H1 (cell line): ENCODE data around the gene DOK6. TPM values are rescaled to one million over a fixed set of nuclear protein-coding genes. Genes with fewer than 3 reads are reported as not detected.

Experiments
- CTCF ChIA-PET: fragments of 300-600 bp; sonication (Branson Sonifier 250); formaldehyde crosslinking; loops from one replicate; lab custom pipeline; 2021; ENCODE audit not compliant: partially characterized antibody; lab: Charles Lee
- POLR2A ChIA-PET: fragments of 300-600 bp; sonication (Branson Sonifier 250); formaldehyde crosslinking; loops from one replicate; lab custom pipeline; 2021; ENCODE audit warnings: inconsistent platforms; ENCODE audit not compliant: partially characterized antibody; lab: Charles Lee
- DNase-seq, 2 experiments: peaks; one replicate each; pipeline versions ENCODE4 v3.0.0 to v3.0.0-alpha.2; 2010 to 2022; ENCODE audit warnings: low spot score in 2 of 2, low read depth in 1 of 2, mixed read lengths in 1 of 2
- FAIRE-seq: peaks from 2 replicates; lab custom pipeline; 2011; peaks lifted over from hg19 to GRCh38; lab: Jason Lieb, UNC
- H2AFZ ChIP-seq: 2 replicates; pipeline ENCODE4 v1.8.1; 2012; ENCODE audit warnings: low read length, inconsistent platforms
- H2AK5ac ChIP-seq: 2 replicates; pipeline ENCODE4 v1.6.1; 2013; ENCODE audit warnings: low read depth, low read length
- H2BK120ac ChIP-seq: replicated peaks from 2 replicates; pipeline ENCODE3; 2013; ENCODE audit warnings: low read depth, low read length, inconsistent platforms
- H2BK12ac ChIP-seq: 2 replicates; pipeline ENCODE4 v1.6.1; 2013; ENCODE audit warnings: low read depth, low read length
- H2BK15ac ChIP-seq: 2 replicates; pipeline ENCODE4 v1.6.1; 2013; ENCODE audit warnings: low read length
- H2BK20ac ChIP-seq: 2 replicates; pipeline ENCODE4 v1.6.1; 2013; ENCODE audit warnings: low read length
- H2BK5ac ChIP-seq: 2 replicates; pipeline ENCODE4 v1.6.1; 2013; ENCODE audit warnings: low read depth, low read length
- H3K14ac ChIP-seq: 2 replicates; pipeline ENCODE4 v1.6.1; 2013; ENCODE audit warnings: inconsistent platforms; ENCODE audit not compliant: insufficient read length
- H3K18ac ChIP-seq: 2 replicates; pipeline ENCODE4 v1.6.1; 2013; ENCODE audit warnings: low read length; ENCODE audit errors: extremely low read depth
- H3K23ac ChIP-seq: 2 replicates; pipeline ENCODE4 v1.6.1; 2013; ENCODE audit warnings: inconsistent platforms; ENCODE audit not compliant: insufficient read length
- H3K23me2 ChIP-seq: 2 replicates; pipeline ENCODE4 v1.6.1; 2013; ENCODE audit warnings: low read depth, low read length
- H3K27ac ChIP-seq: 2 replicates; pipeline ENCODE4 v1.6.1; 2011; ENCODE audit warnings: low read depth, low read length, inconsistent platforms
- H3K27me3 ChIP-seq, 4 experiments: replicated peaks in 1 of 4; 1 replicate in 1 of 4; 2 replicates in 3 of 4; pipeline versions ENCODE4 v1.6.1 to v1.8.1; 2011 to 2013; ENCODE audit warnings: low read length in 3 of 4, mild to moderate bottlenecking in 3 of 4, inconsistent platforms in 2 of 4, mixed read lengths in 2 of 4, moderate library complexity in 1 of 4; ENCODE audit not compliant: control insufficient read depth in 3 of 4, insufficient read depth in 3 of 4; ENCODE audit errors: extremely low read depth in 1 of 4
- H3K36me3 ChIP-seq, 4 experiments: 2 replicates each; pipeline versions ENCODE4 v1.6.1 to v1.8.1; 2011 to 2013; ENCODE audit warnings: mild to moderate bottlenecking in 4 of 4, low read length in 3 of 4, moderate library complexity in 2 of 4, control low read depth in 1 of 4, inconsistent platforms in 1 of 4; ENCODE audit not compliant: insufficient read depth in 4 of 4, control insufficient read depth in 2 of 4
- H3K4ac ChIP-seq: replicated peaks from 2 replicates; pipeline ENCODE3; 2013; ENCODE audit warnings: low read length, low read depth, mixed read lengths, inconsistent platforms; ENCODE audit not compliant: insufficient read length
- H3K4me1 ChIP-seq, 4 experiments: replicated peaks in 1 of 4; 1 replicate in 1 of 4; 2 replicates in 3 of 4; pipeline versions ENCODE4 v1.6.1 to v1.8.1; 2011 to 2013; ENCODE audit warnings: low read length in 3 of 4, inconsistent platforms in 2 of 4, mixed read lengths in 1 of 4; ENCODE audit not compliant: insufficient read depth in 4 of 4, control insufficient read depth in 3 of 4
- H3K4me2 ChIP-seq, 2 experiments: 2 replicates each; pipeline versions ENCODE4 v1.6.1 to v1.8.1; 2011 to 2013; ENCODE audit warnings: low read depth in 2 of 2, low read length in 2 of 2, control low read depth in 1 of 2, inconsistent platforms in 1 of 2, mild to moderate bottlenecking in 1 of 2; ENCODE audit not compliant: insufficient read depth in 1 of 2
- H3K4me3 ChIP-seq, 4 experiments: fragments of 200-600, 300-600 bp in 1 of 4; sonication (generic), shearing (Covaris generic), sonication (Bioruptor Twin) in 1 of 4; 2 replicates each; pipeline versions ENCODE4 v1.5.1 to v1.8.1; 2011 to 2016; ENCODE audit warnings: low read length in 4 of 4, low read depth in 3 of 4, control low read depth in 2 of 4, inconsistent platforms in 2 of 4, mild to moderate bottlenecking in 2 of 4, mixed read lengths in 1 of 4, moderate library complexity in 1 of 4; ENCODE audit not compliant: insufficient read depth in 2 of 4; ENCODE audit errors: extremely low read depth in 1 of 4
- H3K56ac ChIP-seq: replicated peaks from 2 replicates; pipeline ENCODE3; 2013; ENCODE audit warnings: low read depth, mild to moderate bottlenecking, mixed read lengths, low read length, inconsistent platforms; ENCODE audit not compliant: insufficient read length
- H3K79me1 ChIP-seq: 2 replicates; pipeline ENCODE4 v1.6.1; 2013; ENCODE audit warnings: low read depth, low read length, control low read depth
- H3K79me2 ChIP-seq, 2 experiments: 2 replicates each; pipeline versions ENCODE4 v1.6.1 to v1.8.1; 2012 to 2013; ENCODE audit warnings: low read length in 2 of 2, mild to moderate bottlenecking in 2 of 2, inconsistent platforms in 1 of 2; ENCODE audit not compliant: insufficient read depth in 2 of 2, control insufficient read depth in 1 of 2
- H3K9ac ChIP-seq, 4 experiments: replicated peaks in 1 of 4; 1 replicate in 1 of 4; 2 replicates in 3 of 4; pipeline versions ENCODE4 v1.6.1 to v1.8.1; 2011 to 2013; ENCODE audit warnings: low read depth in 3 of 4, low read length in 3 of 4, control low read depth in 2 of 4, mild to moderate bottlenecking in 2 of 4, moderate library complexity in 2 of 4, inconsistent platforms in 1 of 4; ENCODE audit errors: extremely low read depth in 1 of 4
- H3K9me3 ChIP-seq, 2 experiments: 2 replicates each; pipeline versions ENCODE4 v1.6.1 to v1.8.1; 2012 to 2013; ENCODE audit warnings: mild to moderate bottlenecking in 2 of 2, moderate library complexity in 2 of 2, control low read depth in 1 of 2, inconsistent platforms in 1 of 2, low read depth in 1 of 2, low read length in 1 of 2, mixed read lengths in 1 of 2; ENCODE audit not compliant: insufficient read depth in 2 of 2
- H4K20me1 ChIP-seq, 2 experiments: replicated peaks in 1 of 2; 2 replicates each; pipeline versions ENCODE3 to v1.8.1; 2011 to 2013; ENCODE audit warnings: inconsistent platforms in 2 of 2, low read length in 2 of 2, mild to moderate bottlenecking in 1 of 2; ENCODE audit not compliant: insufficient read depth in 2 of 2, control insufficient read depth in 1 of 2
- H4K5ac ChIP-seq: 2 replicates; pipeline ENCODE4 v1.6.1; 2013; ENCODE audit warnings: low read length, low read depth, mixed read lengths, inconsistent platforms; ENCODE audit not compliant: insufficient read length
- H4K8ac ChIP-seq: 2 replicates; pipeline ENCODE4 v1.8.0; 2013; ENCODE audit warnings: mild to moderate bottlenecking, moderate library complexity, low read length, inconsistent platforms; ENCODE audit not compliant: insufficient read depth; ENCODE audit errors: extremely low read depth
- H4K91ac ChIP-seq: replicated peaks from 2 replicates; pipeline ENCODE3; 2013; ENCODE audit warnings: low read length, mixed read lengths, inconsistent platforms; ENCODE audit not compliant: insufficient read length
- BCL11A ChIP-seq, 2 experiments: IDR thresholded peaks; one replicate each; pipeline ENCODE4 v1.6.1; 2011; ENCODE audit warnings: low read depth in 2 of 2, low read length in 2 of 2, mild to moderate bottlenecking in 2 of 2
- CREB1 ChIP-seq: IDR thresholded peaks from 2 replicates; pipeline ENCODE4 v1.6.1; 2012; ENCODE audit warnings: inconsistent platforms
- CTBP2 ChIP-seq: IDR thresholded peaks from 2 replicates; pipeline ENCODE4 v1.7.0; 2011; ENCODE audit warnings: borderline replicate concordance, mild to moderate bottlenecking, moderate library complexity, mixed read lengths, low read length; ENCODE audit not compliant: insufficient read depth, insufficient read length
- EP300 ChIP-seq, 2 experiments: IDR thresholded peaks; 1 replicate in 1 of 2; 2 replicates in 1 of 2; pipeline ENCODE4 v1.6.1; 2011 to 2012; ENCODE audit warnings: low read depth in 2 of 2, low read length in 2 of 2, mild to moderate bottlenecking in 2 of 2, borderline replicate concordance in 1 of 2, inconsistent platforms in 1 of 2, moderate library complexity in 1 of 2
- GABPA ChIP-seq: IDR thresholded peaks from 2 replicates; pipeline ENCODE4 v1.6.1; 2011; ENCODE audit warnings: mild to moderate bottlenecking, low read length, moderate library complexity, borderline replicate concordance; ENCODE audit not compliant: insufficient read depth
- KDM5A ChIP-seq: fragments of 200-600 bp; IDR thresholded peaks from 2 replicates; pipeline ENCODE4 v1.7.1; 2012; ENCODE audit warnings: mild to moderate bottlenecking, low read length, inconsistent platforms, mixed read lengths
- RBBP5 ChIP-seq: IDR thresholded peaks from 2 replicates; pipeline ENCODE4 v1.7.1; 2012; ENCODE audit warnings: low read depth, mild to moderate bottlenecking, inconsistent platforms, low read length, moderate library complexity, borderline replicate concordance
- SUZ12 ChIP-seq: fragments of 200-600 bp; sonication (generic); IDR thresholded peaks from 2 replicates; pipeline ENCODE4 v1.6.1; 2012; ENCODE audit warnings: mild to moderate bottlenecking, inconsistent platforms, low read length, moderate library complexity, mixed read lengths
- TBP ChIP-seq: IDR thresholded peaks from 2 replicates; pipeline ENCODE4 v1.6.1; 2011; ENCODE audit warnings: low read depth, low read length, improper control_type of control experiment
- ZNF274 ChIP-seq: IDR thresholded peaks from 2 replicates; pipeline ENCODE4 v1.7.0; 2012; ENCODE audit warnings: low read length, borderline replicate concordance; ENCODE audit errors: extremely low read depth
- WGBS, 2 experiments: shearing (Covaris generic) in 1 of 2; methylation state at CpG; one replicate each; pipeline versions ENCODE4 v1.1.6 to v1.1.7; 2013 to 2015; ENCODE audit warnings: low lambda C conversion rate in 2 of 2, mixed read lengths in 2 of 2, inconsistent platforms in 1 of 2, low coverage in 1 of 2, missing lambda C conversion rate in 1 of 2; ENCODE audit not compliant: insufficient replicate concordance in 2 of 2, insufficient coverage in 1 of 2, insufficient read length in 1 of 2; ENCODE audit errors: extremely low coverage in 1 of 2, missing lambda C conversion rate in 1 of 2; 5-methylcytosine and 5-hydroxymethylcytosine counted together
- polyA plus RNA-seq, 7 experiments: library from polyadenylated mRNA; depleted of rRNA in 3 of 7; stranded (reverse) in 5 of 7; unstranded in 2 of 7; fragments of >200 nt in 5 of 7; fragments of 200-250 nt in 2 of 7; gene quantifications; 1 replicate in 5 of 7; 2 replicates in 1 of 7; 4 replicates in 1 of 7; pipeline versions ENCODE4 v1.2.1 to v1.2.3, GENCODE V29; 2011 to 2013; ENCODE audit warnings: missing spikeins in 2 of 7, mixed read lengths in 2 of 7
- total RNA-seq: library from RNA; stranded (reverse); fragmentation: NEBNext Ultra II Directional; extraction: Animal tissue kit (Norgen Biotek cat#: 25700); gene quantifications from 2 replicates; pipeline ENCODE4 v1.2.1, GENCODE V29; 2021
- TF ChIP-seq, protein P1 (sequence below): IDR thresholded peaks from 2 replicates; pipeline ENCODE4 v1.6.1; 2012; ENCODE audit warnings: low read length, inconsistent platforms

The DOK6 gene
- total and polyA plus RNA-seq, 2 of the 8 experiments (the other 6 are each of a cell fraction or from before 2014, with no cell fraction given), result 0.33 to 0.50 TPM

GRCh38 chr18:69597561-69597960, 196.9 kb downstream of the DOK6 start:
- CTCF ChIA-PET, result interaction anchor here (1.8 kb wide), 1 partner anchor 9 kb away, joined by 6 read pairs; no protein-coding TSS in a partner anchor
- no peak for FAIRE-seq
- no peak overlapping the region for H3K14ac ChIP-seq
- TF ChIP-seq EP300 (IDR thresholded peaks at IDR 0.05; ENCODE audit: borderline replicate concordance in 1 of 2, low read depth in 2 of 2, low read length in 2 of 2) (no peak), BCL11A (IDR thresholded peaks at IDR 0.05; ENCODE audit: low read depth in 2 of 2, low read length in 2 of 2) (no peak), ZNF274 (no peak), CREB1 (no peak), CTBP2 (no peak), KDM5A (no peak), GABPA (no peak), RBBP5 (no peak), SUZ12 (no peak), TBP (no peak)
- TF ChIP-seq, protein P1, sequence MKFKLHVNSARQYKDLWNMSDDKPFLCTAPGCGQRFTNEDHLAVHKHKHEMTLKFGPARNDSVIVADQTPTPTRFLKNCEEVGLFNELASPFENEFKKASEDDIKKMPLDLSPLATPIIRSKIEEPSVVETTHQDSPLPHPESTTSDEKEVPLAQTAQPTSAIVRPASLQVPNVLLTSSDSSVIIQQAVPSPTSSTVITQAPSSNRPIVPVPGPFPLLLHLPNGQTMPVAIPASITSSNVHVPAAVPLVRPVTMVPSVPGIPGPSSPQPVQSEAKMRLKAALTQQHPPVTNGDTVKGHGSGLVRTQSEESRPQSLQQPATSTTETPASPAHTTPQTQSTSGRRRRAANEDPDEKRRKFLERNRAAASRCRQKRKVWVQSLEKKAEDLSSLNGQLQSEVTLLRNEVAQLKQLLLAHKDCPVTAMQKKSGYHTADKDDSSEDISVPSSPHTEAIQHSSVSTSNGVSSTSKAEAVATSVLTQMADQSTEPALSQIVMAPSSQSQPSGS, result no peak

More at GRCh38 chr18:69597561-69597960, 196.9 kb downstream of the DOK6 start:
- no peak overlapping the region for H3K27ac ChIP-seq
- no peak overlapping the region for H4K91ac ChIP-seq
- H4K8ac ChIP-seq, result no peak overlapping the region
- H3K4me1 ChIP-seq, result no peaks in the 10 kb centered on the region
- no peak overlapping the region for H2BK120ac ChIP-seq
- no peak overlapping the region for H2BK5ac ChIP-seq
- no peaks in the 10 kb centered on the region for H3K27me3 ChIP-seq
- H2AFZ ChIP-seq, result no peak overlapping the region
- no peak overlapping the region for H2AK5ac ChIP-seq
- DNase-seq, result no peak
- no peaks in the 10 kb centered on the region for H3K23me2 ChIP-seq
- no peak overlapping the region for H3K9ac ChIP-seq
- H2BK12ac ChIP-seq, result no peak overlapping the region
- H2BK15ac ChIP-seq, result no peak overlapping the region
- POLR2A ChIA-PET, result no interaction called here
- no peaks in the 10 kb centered on the region for H3K36me3 ChIP-seq
- H3K4me3 ChIP-seq, result no peak overlapping the region
- H2BK20ac ChIP-seq, result no peak overlapping the region
- H3K79me2 ChIP-seq, result no peaks in the 10 kb centered on the region
- no peak overlapping the region for H4K5ac ChIP-seq
- H3K56ac ChIP-seq, result no peak overlapping the region
- H3K79me1 ChIP-seq, result no peaks in the 10 kb centered on the region
- no peak overlapping the region for H3K23ac ChIP-seq
- H3K9me3 ChIP-seq, result no peaks in the 10 kb centered on the region; a peak in 1 of 4 replicates
- no peak overlapping the region for H3K4ac ChIP-seq
- H3K18ac ChIP-seq, result no peak overlapping the region
- 83% methylated on average over 5 of the region's 5 CpGs; no CpG with 5 or more reads in 1 of the 2 experiments for WGBS, 2 experiments
- no peaks in the 10 kb centered on the region for H4K20me1 ChIP-seq
- no peak overlapping the region for H3K4me2 ChIP-seq
